GM23338 (cell line): ENCODE measurements around the gene ANKIB1.

ENCODE experiments used
- CREB1 ChIP-seq: fragments of 250-450 bp; sonication (Bioruptor Pico); IDR thresholded peaks from 2 replicates; pipeline ENCODE4 v1.5.0; 2020; ENCODE audit warnings: low read depth, mild to moderate bottlenecking, moderate library complexity
- ETS1 ChIP-seq: IDR thresholded peaks from 2 replicates; pipeline ENCODE4 v1.6.1; 2016; ENCODE audit warnings: antibody characterized with exemption
- EZH2 ChIP-seq: fragments of 200-600 bp; sonication (generic); IDR thresholded peaks from one replicate; pipeline ENCODE4 v1.8.0; 2017; ENCODE audit warnings: antibody characterized with exemption, mild to moderate bottlenecking, low read depth; ENCODE audit not compliant: unreplicated experiment
- EZH2phosphoT487 ChIP-seq: fragments of 200-600 bp; sonication (generic); IDR thresholded peaks from one replicate; pipeline ENCODE4 v1.8.1; 2018; ENCODE audit warnings: antibody characterized with exemption; ENCODE audit not compliant: unreplicated experiment
- JUNB ChIP-seq: IDR thresholded peaks from one replicate; pipeline ENCODE4 v1.6.1; 2016; ENCODE audit warnings: antibody characterized with exemption; ENCODE audit not compliant: unreplicated experiment
- POLR2AphosphoS5 ChIP-seq: IDR thresholded peaks from 2 replicates; pipeline ENCODE4 v1.6.1; 2016; ENCODE audit warnings: antibody characterized with exemption, low read depth
- REST ChIP-seq: IDR thresholded peaks from one replicate; pipeline ENCODE4 v1.6.1; 2018; ENCODE audit warnings: antibody characterized with exemption; ENCODE audit not compliant: unreplicated experiment
- STAT1 ChIP-seq: IDR thresholded peaks from one replicate; pipeline ENCODE4 v1.6.1; 2016; ENCODE audit warnings: antibody characterized with exemption; ENCODE audit not compliant: unreplicated experiment
- ZNF114 ChIP-seq: fragments of 250-450 bp; sonication (Bioruptor Pico); IDR thresholded peaks from 2 replicates; pipeline ENCODE4 v1.5.0; 2020; ENCODE audit warnings: mild to moderate bottlenecking, moderate library complexity
- TF ChIP-seq, protein P1 (sequence below), 2 experiments: fragments of 200-600 bp in 1 of 2; sonication (generic) in 1 of 2; conservative IDR thresholded peaks; 2 replicates each; pipeline versions ENCODE4 v1.5.1 to v1.6.1; 2016 to 2017; ENCODE audit warnings: antibody characterized with exemption in 2 of 2, low read depth in 2 of 2, mild to moderate bottlenecking in 2 of 2, moderate library complexity in 1 of 2

- TF ChIP-seq, protein P1, sequence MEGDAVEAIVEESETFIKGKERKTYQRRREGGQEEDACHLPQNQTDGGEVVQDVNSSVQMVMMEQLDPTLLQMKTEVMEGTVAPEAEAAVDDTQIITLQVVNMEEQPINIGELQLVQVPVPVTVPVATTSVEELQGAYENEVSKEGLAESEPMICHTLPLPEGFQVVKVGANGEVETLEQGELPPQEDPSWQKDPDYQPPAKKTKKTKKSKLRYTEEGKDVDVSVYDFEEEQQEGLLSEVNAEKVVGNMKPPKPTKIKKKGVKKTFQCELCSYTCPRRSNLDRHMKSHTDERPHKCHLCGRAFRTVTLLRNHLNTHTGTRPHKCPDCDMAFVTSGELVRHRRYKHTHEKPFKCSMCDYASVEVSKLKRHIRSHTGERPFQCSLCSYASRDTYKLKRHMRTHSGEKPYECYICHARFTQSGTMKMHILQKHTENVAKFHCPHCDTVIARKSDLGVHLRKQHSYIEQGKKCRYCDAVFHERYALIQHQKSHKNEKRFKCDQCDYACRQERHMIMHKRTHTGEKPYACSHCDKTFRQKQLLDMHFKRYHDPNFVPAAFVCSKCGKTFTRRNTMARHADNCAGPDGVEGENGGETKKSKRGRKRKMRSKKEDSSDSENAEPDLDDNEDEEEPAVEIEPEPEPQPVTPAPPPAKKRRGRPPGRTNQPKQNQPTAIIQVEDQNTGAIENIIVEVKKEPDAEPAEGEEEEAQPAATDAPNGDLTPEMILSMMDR (conservative IDR thresholded peaks at IDR 0.05; ENCODE audit: low read depth in 2 of 2), result no peak; a peak in 2 of 4 replicates
- TF ChIP-seq REST (no peak), EZH2 (no peak), CREB1 (CRISPR knock-in tag) (no peak), JUNB (no peak), EZH2phosphoT487 (no peak), POLR2AphosphoS5 (peak; percentile 90), ZNF114 (CRISPR knock-in tag) (no peak), STAT1 (no peak), ETS1 (no peak)
Observed at GRCh38 chr7:92447345-92448204, 201.8 kb downstream of the ANKIB1 start, which contains the start of gene GATAD1.
